ENCODE data around the gene SLC41A1. TPM values are rescaled to one million over a fixed set of nuclear protein-coding genes. Genes with fewer than 3 reads are reported as not detected.
A peak's percentile ranks its signal among the peaks of the same experiment; 100 is the strongest.

SLC41A1 gene
- polyA plus RNA-seq, 1 donor: 8.2 TPM

DNA sequence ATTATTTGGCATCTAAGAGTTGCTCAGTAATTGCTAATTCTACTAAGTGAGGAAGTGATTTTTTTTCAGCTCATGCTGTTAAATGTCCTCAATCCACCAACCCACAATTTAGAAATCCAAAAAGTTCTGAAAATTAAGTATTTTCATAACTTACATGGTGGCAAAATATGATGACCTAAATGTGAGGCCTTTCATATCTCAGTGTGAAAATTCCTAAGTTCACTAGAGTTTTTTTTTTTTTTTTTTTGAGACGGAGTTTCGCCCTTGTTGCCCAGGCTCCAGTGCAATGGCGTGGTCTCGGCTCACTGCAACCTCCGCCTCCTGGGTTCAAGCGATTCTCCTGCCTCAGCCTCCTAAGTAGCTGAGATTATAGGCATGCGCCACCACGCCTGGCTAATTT is 68.6 kb downstream of the SLC41A1 start:
- Histone ChIP-seq H3K27ac (ENCODE audit: low read length) (no peak overlapping the region), H3K4me3 (ENCODE audit: low read length) (no peak overlapping the region), H3K27me3 (ENCODE audit: control insufficient read depth, insufficient read depth, low read length) (no peaks in the 10 kb centered on the region), H3K9me3 (ENCODE audit: control insufficient read depth, low read depth, low read length) (no peaks in the 10 kb centered on the region), H3K36me3 (ENCODE audit: control insufficient read depth, insufficient read depth, low read length) (no peaks in the 10 kb centered on the region), H3K4me1 (ENCODE audit: control insufficient read depth, insufficient read depth, low read length) (peaks cover 13% of the 10 kb centered on the region)
- DNase-seq: no peak
- no CpG with 5 or more reads among the region's 8 CpGs for WGBS (ENCODE audit: insufficient coverage, low lambda C conversion rate)

DNA sequence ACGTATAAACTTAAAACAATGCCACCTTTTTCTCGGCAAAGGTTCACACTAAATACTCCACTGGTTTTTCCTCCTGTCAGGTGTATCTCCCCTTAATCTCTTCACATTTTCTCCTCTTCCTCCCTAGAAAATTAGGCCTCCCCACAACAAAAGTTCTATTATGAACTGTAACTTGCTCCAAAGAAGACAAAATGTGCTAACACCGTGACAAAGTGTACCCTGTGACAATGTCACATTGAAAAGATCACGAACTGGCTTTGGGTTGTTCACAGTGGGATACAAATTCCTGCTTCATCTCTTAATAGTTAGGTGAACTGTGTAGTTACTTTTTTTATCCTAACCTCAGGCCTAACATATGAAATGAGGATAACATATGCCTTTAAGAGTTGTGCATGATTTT is 69.0 kb downstream of the SLC41A1 start:
- WGBS (ENCODE audit: insufficient coverage, low lambda C conversion rate): 10% methylated on average over 2 of the region's 4 CpGs
- H3K4me3 ChIP-seq (ENCODE audit: low read length): no peak overlapping the region
- H3K27me3 ChIP-seq (ENCODE audit: control insufficient read depth, insufficient read depth, low read length): no peaks in the 10 kb centered on the region
- H3K4me1 ChIP-seq (ENCODE audit: control insufficient read depth, insufficient read depth, low read length): peaks cover 13% of the 10 kb centered on the region
- no peak for DNase-seq
- H3K27ac ChIP-seq (ENCODE audit: low read length): no peak overlapping the region
- no peaks in the 10 kb centered on the region for H3K36me3 ChIP-seq (ENCODE audit: control insufficient read depth, insufficient read depth, low read length)
- H3K9me3 ChIP-seq (ENCODE audit: control insufficient read depth, low read depth, low read length): no peaks in the 10 kb centered on the region

GRCh38 chr1:205741681-205742080 is 71.3 kb downstream of the SLC41A1 start:
- Histone ChIP-seq H3K4me1 (ENCODE audit: control insufficient read depth, insufficient read depth, low read length) (peaks cover 5% of the 10 kb centered on the region), H3K27me3 (ENCODE audit: control insufficient read depth, insufficient read depth, low read length) (no peaks in the 10 kb centered on the region), H3K4me3 (ENCODE audit: low read length) (no peak overlapping the region), H3K9me3 (ENCODE audit: control insufficient read depth, low read depth, low read length) (no peaks in the 10 kb centered on the region), H3K27ac (ENCODE audit: low read length) (peak overlapping the region; percentile 4), H3K36me3 (ENCODE audit: control insufficient read depth, insufficient read depth, low read length) (no peaks in the 10 kb centered on the region)
- no peak for DNase-seq
- WGBS (ENCODE audit: insufficient coverage, low lambda C conversion rate): no CpG with 5 or more reads among the region's 1 CpG

- H3K27ac ChIP-seq (ENCODE audit: low read length): no peak overlapping the region
- no peak overlapping the region for H3K4me3 ChIP-seq (ENCODE audit: low read length)
- no peak for DNase-seq
- WGBS (ENCODE audit: insufficient coverage, low lambda C conversion rate): no CpG with 5 or more reads among the region's 5 CpGs
- no peaks in the 10 kb centered on the region for H3K27me3 ChIP-seq (ENCODE audit: control insufficient read depth, insufficient read depth, low read length)
- H3K9me3 ChIP-seq (ENCODE audit: control insufficient read depth, low read depth, low read length): no peaks in the 10 kb centered on the region
- H3K36me3 ChIP-seq (ENCODE audit: control insufficient read depth, insufficient read depth, low read length): peaks cover 5% of the 10 kb centered on the region
- H3K4me1 ChIP-seq (ENCODE audit: control insufficient read depth, insufficient read depth, low read length): peaks cover 5% of the 10 kb centered on the region
Measured at GRCh38 chr1:205739348-205740160, 73.4 kb downstream of the SLC41A1 start.

Other genes with a start within 250 kb of the SLC41A1 start
- 18.2 TPM for gene ELK4, start 181.2 kb downstream of the SLC41A1 start, polyA plus RNA-seq
- gene SLC45A3, start 132.7 kb downstream of the SLC41A1 start, polyA plus RNA-seq: 9.3 TPM
- 106 TPM for gene NUCKS1, start 63.0 kb downstream of the SLC41A1 start, polyA plus RNA-seq
- 121 TPM for gene RAB29, start 37.7 kb downstream of the SLC41A1 start, polyA plus RNA-seq
- gene PM20D1, start 36.9 kb upstream of the SLC41A1 start, polyA plus RNA-seq: 1.1 TPM
- gene SLC26A9, start 130.3 kb upstream of the SLC41A1 start, polyA plus RNA-seq: 0.03 TPM
- gene RAB7B, start 190.2 kb upstream of the SLC41A1 start, polyA plus RNA-seq: 5.4 TPM
- gene CTSE, start 210.7 kb upstream of the SLC41A1 start, polyA plus RNA-seq: 19.6 TPM
- 0.45 TPM for gene RHEX, start 240.0 kb upstream of the SLC41A1 start, polyA plus RNA-seq

Data from large intestine (tissue), 3 donors.